Measurements from ENCODE around the gene ENPP6.

Gene ENPP6

DNA sequence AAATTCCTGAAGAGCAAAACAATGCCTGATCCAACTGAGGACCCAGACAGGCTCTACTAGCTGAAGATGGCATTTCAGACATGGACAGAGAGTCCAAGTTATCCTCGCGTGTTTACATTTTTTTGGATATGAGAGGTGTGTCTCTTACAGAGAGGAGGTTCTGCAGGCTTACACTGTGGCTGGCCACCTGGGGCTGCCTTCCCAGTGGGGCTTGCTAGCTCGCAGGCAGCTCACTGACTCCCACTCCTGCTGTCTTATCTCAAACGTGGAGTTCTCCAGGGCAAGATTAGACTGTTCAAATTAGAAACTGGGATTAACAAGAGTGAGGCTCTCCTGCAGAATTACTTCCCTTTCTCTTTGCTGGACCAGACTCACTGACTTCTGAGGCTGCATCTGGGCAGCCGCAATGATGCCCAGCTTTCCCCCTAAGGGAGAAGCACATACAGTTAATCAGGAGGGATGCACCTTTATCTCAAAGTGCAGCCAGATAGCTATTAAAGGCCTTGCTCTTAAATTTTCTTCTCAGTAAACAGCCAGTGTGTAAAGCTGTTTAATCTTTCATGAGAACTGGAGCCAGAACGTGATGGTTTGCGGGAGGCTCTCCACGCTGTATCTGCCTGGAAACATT lies 123.0 kb downstream of the ENPP6 start:
- no peak for TF ChIP-seq CTCF (conservative IDR thresholded peaks at IDR 0.05; ENCODE audit: low read depth, low read length)
- no peak overlapping the region for H3K4me3 ChIP-seq (ENCODE audit: low read length)
- DNase-seq (ENCODE audit: low read depth) = no peak

- TF ChIP-seq CTCF (conservative IDR thresholded peaks at IDR 0.05; ENCODE audit: low read depth, low read length) = no peak
- no peak for DNase-seq (ENCODE audit: low read depth)
- H3K4me3 ChIP-seq (ENCODE audit: low read length) = no peak overlapping the region
Observed at GRCh38 chr4:184091986-184092385, 125.7 kb downstream of the ENPP6 start.

DNA sequence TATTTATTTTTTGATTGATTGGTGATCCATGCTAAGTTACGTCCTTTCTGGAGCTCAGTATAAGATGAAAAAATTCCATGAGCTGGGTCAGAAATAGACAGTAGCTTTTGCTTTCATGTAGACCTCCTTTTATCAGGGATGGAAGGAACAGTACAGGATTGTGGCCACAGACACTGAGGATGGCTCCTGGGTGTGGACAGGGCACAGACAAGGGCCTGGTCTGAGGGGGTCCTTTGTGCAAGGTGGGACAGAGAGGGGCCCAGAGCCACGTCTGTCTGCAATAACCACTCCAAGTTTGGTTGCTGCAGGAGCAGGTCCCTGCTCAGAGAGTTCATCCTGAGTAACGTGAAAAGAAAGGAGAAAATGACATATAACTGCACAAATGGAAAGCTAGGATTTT lies 127.1 kb downstream of the ENPP6 start:
- no peak overlapping the region for H3K4me3 ChIP-seq (ENCODE audit: low read length)
- no peak for TF ChIP-seq CTCF (conservative IDR thresholded peaks at IDR 0.05; ENCODE audit: low read depth, low read length)
- no peak for DNase-seq (ENCODE audit: low read depth)

- no peak overlapping the region for H3K4me3 ChIP-seq (ENCODE audit: low read length)
- no peak for TF ChIP-seq CTCF (conservative IDR thresholded peaks at IDR 0.05; ENCODE audit: low read depth, low read length)
- no peak for DNase-seq (ENCODE audit: low read depth)
Observed at GRCh38 chr4:184080674-184081073, 137.0 kb downstream of the ENPP6 start.

DNA sequence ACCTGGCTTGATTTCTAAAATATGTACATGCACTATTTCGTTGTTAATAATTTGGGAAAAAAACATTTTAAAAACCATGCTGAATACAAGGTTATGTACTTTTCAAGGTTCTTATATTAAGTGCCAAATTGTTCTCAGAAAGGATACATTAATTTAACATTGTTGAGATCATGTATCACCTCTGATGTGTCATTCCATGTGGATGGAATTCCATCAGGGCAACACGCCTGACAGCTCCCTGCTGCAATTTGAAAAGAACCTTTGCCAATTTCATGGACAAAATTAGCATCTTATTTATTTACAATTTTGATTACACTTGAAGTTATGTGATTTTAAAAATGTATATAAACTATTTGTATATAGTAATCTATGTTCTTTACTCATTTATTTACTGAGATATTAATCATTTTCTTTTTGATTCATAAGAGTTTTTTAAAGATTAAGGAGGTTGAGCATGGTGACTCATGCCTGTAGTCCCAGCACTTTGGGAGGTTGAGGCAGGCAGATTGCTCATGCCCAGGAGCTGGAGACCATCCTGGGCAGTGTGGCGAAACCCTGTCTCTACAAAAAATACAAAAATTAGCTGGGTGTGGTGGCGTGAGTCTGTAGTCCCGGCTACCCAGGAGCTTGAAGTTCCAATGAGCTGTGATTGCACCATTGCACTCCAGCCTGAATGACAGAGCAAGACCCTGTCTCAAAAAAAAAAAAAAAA lies 142.8 kb downstream of the ENPP6 start:
- TF ChIP-seq CTCF (conservative IDR thresholded peaks at IDR 0.05; ENCODE audit: low read depth, low read length) = no peak
- no peak for DNase-seq (ENCODE audit: low read depth)
- no peak overlapping the region for H3K4me3 ChIP-seq (ENCODE audit: low read length)

GRCh38 chr4:184067931-184068554 lies 149.6 kb downstream of the ENPP6 start:
- no peak for DNase-seq (ENCODE audit: low read depth)
- no peak for TF ChIP-seq CTCF (conservative IDR thresholded peaks at IDR 0.05; ENCODE audit: low read depth, low read length)
- H3K4me3 ChIP-seq (ENCODE audit: low read length) = no peak overlapping the region

Data from retinal pigment epithelial cell (primary cell).